Pancreas (tissue), 10 donors: ENCODE results near the gene SLIT1. TPM values are rescaled to one million over a fixed set of nuclear protein-coding genes. Genes with fewer than 3 reads are reported as not detected.
A peak's percentile ranks its signal among the peaks of the same experiment; 100 is the strongest.

Experiments used
- ATAC-seq, 4 donors: fragments of 200-7000 bp; cut with Tn5 transposase; one replicate each; pipeline versions ENCODE4 v1.8.0 to v1.9.1; 2020; ENCODE audit warnings: mild to moderate bottlenecking in 4 of 4, moderate library complexity in 4 of 4
- DNase-seq, 6 donors: peaks; one replicate each; pipeline ENCODE4 v3.0.0-alpha.2; 2020
- FAIRE-seq: peaks from 2 replicates; lab custom pipeline; 2012; peaks lifted over from hg19 to GRCh38; lab: Jason Lieb, UNC
- H3K27ac ChIP-seq, 4 donors: fragments of 200-600 bp; sonication (generic); 1 replicate in 3 of 4; 2 replicates in 1 of 4; pipeline versions ENCODE4 v1.5.0 to v1.8.0; 2020
- H3K27me3 ChIP-seq, 4 donors: fragments of 200-600 bp; one replicate each; pipeline ENCODE4 v1.8.0; 2021
- H3K36me3 ChIP-seq, 3 donors: fragments of 200-600 bp; sonication (generic) in 1 of 3; one replicate each; pipeline versions ENCODE4 v1.5.0 to v1.8.0; 2020 to 2021
- H3K4me1 ChIP-seq, 3 donors: fragments of 200-600 bp; one replicate each; pipeline ENCODE4 v1.8.0; 2021
- H3K4me3 ChIP-seq, 4 donors: fragments of 200-600 bp; sonication (generic) in 2 of 4; one replicate each; pipeline versions ENCODE4 v1.5.0 to v1.8.0; 2020 to 2021
- H3K9me3 ChIP-seq, 4 donors: fragments of 200-600 bp; one replicate each; pipeline ENCODE4 v1.8.0; 2021
- WGBS, 2 donors: extraction: QIAGEN DNeasy Blood & Tissue Kit; methylation state at CpG; one replicate each; pipeline ENCODE4 v1.1.7; 2013; 5-methylcytosine and 5-hydroxymethylcytosine counted together
- intact Hi-C, 3 donors: fragments of 100-400 bp; cut with DNase I; formaldehyde crosslinking; loops; one replicate each; pipeline versions ENCODE4 v1.11.1 to v1.14.2; 2022
- polyA plus RNA-seq, 2 donors: library from polyadenylated mRNA; stranded (reverse); fragments of 200-250 nt; gene quantifications; one replicate each; pipeline ENCODE4 v1.2.3, GENCODE V29; 2013
- total RNA-seq, 6 donors: library from RNA; stranded (reverse); fragmentation: NEBNext Ultra II Directional in 4 of 6; extraction: Animal tissue kit (Norgen Biotek cat#: 25700) in 4 of 6; gene quantifications; one replicate each; pipeline versions ENCODE4 v1.2.1 to v1.2.4, GENCODE V29; 2021 to 2023
- TF ChIP-seq, protein P1 (sequence below), 4 donors: fragments of 200-600 bp; sonication (generic) in 3 of 4; IDR thresholded peaks; one replicate each; pipeline versions ENCODE4 v1.5.0 to v1.8.0; 2021; ENCODE audit warnings: antibody characterized with exemption in 4 of 4
- donor health status: healthy with polysubstance abuse.
- donor health status: DM: no; HTN: no; CAD: no; lungs with moderate emphysema.
- donor health status: DM: no; HTN: no; CAD: no.
- donor health status: control.
- donor health status: control.
- donor health status: Bipolar disorder and iron deficiency.
- donor health status: DM: yes; HTN: yes; CAD: no.
- donor health status: DM: no; HTN: no; CAD: no.
- donor health status: DM: no; HTN: no; CAD: no.
- donor health status: DM: yes; HTN: yes; CAD: no.

Gene SLIT1
- total and polyA plus RNA-seq, 8 donors = 0.23 to 2.8 (median 0.89) TPM

DNA sequence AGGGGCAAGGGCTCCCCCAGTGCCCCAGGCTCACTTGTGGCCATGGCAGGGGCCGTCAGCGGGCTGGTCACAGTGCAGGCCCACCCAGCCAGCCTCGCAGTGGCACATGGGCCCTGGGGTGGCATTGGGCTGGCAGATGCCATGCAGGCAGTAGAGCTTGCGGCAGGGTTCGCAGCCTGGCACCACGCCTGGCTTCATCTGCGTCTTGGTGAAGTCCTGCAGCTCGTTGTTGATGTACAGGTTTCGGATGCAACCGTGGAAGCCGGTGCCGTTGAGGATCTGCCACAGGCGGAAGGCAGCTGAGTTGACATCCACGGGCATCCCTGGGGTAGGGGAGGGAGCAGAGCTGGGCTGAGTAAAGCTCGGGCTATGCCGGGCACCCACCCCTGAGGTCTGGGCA, 183.1 kb downstream of the SLIT1 start:
- Histone ChIP-seq H3K27ac (no peak overlapping the region), H3K4me3 (no peak overlapping the region), H3K9me3 (no peaks in the 10 kb centered on the region), H3K27me3 (no peaks in the 10 kb centered on the region), H3K36me3 (no peaks in the 10 kb centered on the region), H3K4me1 (no peaks in the 10 kb centered on the region)
- WGBS, 2 donors = 93 to 94% methylated on average over 16 of the region's 16 CpGs
- TF ChIP-seq, protein P1, sequence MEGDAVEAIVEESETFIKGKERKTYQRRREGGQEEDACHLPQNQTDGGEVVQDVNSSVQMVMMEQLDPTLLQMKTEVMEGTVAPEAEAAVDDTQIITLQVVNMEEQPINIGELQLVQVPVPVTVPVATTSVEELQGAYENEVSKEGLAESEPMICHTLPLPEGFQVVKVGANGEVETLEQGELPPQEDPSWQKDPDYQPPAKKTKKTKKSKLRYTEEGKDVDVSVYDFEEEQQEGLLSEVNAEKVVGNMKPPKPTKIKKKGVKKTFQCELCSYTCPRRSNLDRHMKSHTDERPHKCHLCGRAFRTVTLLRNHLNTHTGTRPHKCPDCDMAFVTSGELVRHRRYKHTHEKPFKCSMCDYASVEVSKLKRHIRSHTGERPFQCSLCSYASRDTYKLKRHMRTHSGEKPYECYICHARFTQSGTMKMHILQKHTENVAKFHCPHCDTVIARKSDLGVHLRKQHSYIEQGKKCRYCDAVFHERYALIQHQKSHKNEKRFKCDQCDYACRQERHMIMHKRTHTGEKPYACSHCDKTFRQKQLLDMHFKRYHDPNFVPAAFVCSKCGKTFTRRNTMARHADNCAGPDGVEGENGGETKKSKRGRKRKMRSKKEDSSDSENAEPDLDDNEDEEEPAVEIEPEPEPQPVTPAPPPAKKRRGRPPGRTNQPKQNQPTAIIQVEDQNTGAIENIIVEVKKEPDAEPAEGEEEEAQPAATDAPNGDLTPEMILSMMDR (IDR thresholded peaks at IDR 0.05) = no peak
- ATAC-seq (no peak), DNase-seq (peak in 1 of 6 donors; percentile 67), FAIRE-seq (no peak)
- intact Hi-C loops = no loop called here

DNA sequence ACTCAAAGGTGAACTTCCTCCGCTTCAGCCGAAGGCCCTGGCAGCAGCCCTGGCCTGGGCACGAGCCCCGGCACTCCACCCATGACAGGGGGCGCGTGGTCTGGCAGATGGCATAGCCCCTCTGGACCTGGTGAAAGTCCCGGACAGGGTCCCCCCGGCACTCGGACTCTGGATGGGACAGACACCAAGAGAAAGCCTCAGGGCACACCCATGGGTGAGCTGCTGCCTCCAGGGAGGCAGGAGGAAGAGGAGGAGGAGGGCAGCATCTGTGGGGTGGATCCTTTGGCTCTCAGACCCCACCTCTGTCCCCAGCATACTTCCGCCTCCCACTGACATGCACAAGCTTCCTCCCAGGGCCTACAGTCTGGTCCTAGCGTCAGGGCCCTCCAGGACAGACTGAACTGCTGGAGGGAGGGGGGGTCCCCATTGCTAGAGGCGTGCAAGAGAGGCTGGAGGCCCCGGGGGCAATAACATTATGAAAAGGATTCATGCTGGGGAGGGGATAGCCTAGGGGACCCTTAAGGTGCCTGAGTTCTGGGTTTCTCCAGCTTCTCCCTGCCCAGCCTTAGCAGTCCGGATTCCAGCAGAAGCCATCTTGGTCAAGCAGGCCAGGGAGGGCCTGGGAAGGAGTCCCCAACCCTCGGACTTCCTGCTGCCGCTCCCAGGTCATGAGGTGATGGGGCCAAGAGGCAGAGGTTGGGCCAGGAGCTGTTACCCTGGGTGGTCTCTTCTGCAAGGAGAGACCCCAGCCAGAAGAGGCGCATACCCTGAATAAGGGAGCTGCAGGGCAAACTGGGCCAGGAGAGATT, 184.4 kb downstream of the SLIT1 start:
- TF ChIP-seq, protein P1 (IDR thresholded peaks at IDR 0.05) = no peak
- FAIRE-seq (no peak), DNase-seq (no peak), ATAC-seq (no peak)
- WGBS, 2 donors = 89 to 91% methylated on average over 17 of the region's 17 CpGs
- intact Hi-C loops = no loop called here
- H3K36me3 ChIP-seq = no peaks in the 10 kb centered on the region
- H3K4me1 ChIP-seq = no peaks in the 10 kb centered on the region
- no peak overlapping the region for H3K4me3 ChIP-seq
- H3K27ac ChIP-seq = no peak overlapping the region
- no peaks in the 10 kb centered on the region for H3K27me3 ChIP-seq
- no peaks in the 10 kb centered on the region for H3K9me3 ChIP-seq

DNA sequence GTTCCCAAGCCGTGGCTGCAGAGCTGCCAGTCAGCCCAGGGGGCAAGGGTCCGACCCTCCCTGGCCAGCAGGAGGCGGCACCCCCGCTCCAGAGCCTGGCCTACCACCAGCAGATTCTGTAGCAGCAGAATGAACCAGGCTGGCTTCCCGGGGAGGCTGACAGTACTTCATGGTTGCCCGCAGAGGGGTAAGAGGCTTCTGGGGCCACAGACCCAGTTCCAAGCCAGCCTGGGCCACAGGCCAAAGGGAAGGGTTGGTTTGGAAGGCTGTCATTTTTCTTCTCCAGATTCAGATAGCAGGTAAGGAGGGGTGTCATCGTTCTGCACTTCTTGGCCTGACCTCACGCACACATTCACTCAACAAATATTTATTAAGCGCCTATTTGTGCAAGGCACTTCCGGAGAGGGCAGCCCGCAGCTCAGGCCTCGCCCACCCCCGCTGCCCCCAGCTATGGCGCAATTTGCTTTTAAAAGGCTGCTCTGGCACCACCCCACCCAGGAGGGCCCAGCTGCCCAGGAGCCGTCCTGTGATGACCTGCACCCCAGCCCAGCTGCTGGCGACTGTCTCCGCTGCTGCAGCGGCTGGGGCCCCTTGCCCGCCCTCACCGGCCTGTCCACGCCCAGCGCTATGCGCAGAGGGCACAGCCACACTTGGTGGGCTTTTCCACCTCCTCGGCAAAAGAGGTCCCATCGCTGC, 185.1 kb downstream of the SLIT1 start:
- ATAC-seq (no peak), DNase-seq (no peak), FAIRE-seq (no peak)
- Histone ChIP-seq H3K27me3 (no peaks in the 10 kb centered on the region), H3K9me3 (no peaks in the 10 kb centered on the region), H3K4me3 (no peak overlapping the region), H3K36me3 (no peaks in the 10 kb centered on the region), H3K27ac (no peak overlapping the region), H3K4me1 (no peaks in the 10 kb centered on the region)
- intact Hi-C loops = no loop called here
- TF ChIP-seq, protein P1 (IDR thresholded peaks at IDR 0.05) = no peak
- 77 to 79% methylated on average over 25 of the region's 25 CpGs for WGBS, 2 donors

DNA sequence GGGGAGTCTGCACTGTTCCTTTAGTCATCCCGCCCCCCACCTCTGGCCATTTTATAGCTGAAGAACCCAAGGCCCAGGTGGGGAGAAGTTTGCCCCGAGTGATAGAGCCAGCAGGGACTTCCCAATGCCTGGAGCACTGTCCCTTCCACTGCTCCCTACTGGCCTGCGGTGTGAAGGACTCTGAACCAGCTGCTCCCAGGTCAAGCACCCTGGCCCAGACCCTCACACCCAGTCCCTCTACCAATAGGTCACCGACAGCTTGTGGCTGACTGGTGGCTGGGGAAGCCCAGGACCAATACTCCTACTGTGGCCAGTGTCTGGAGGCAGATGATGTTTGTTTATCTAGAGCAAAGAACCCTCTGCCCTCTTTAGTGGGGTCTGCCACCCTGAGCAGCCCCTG, 185.8 kb downstream of the SLIT1 start:
- H3K27me3 ChIP-seq = no peaks in the 10 kb centered on the region
- TF ChIP-seq, protein P1 (IDR thresholded peaks at IDR 0.05) = no peak
- no peak for FAIRE-seq
- 81 to 85% methylated on average over 4 of the region's 4 CpGs for WGBS, 2 donors
- no peak overlapping the region for H3K4me3 ChIP-seq
- H3K27ac ChIP-seq = no peak overlapping the region
- intact Hi-C loops = no loop called here
- H3K4me1 ChIP-seq = no peaks in the 10 kb centered on the region
- H3K9me3 ChIP-seq = no peaks in the 10 kb centered on the region
- no peaks in the 10 kb centered on the region for H3K36me3 ChIP-seq
- no peak for DNase-seq
- ATAC-seq = no peak

DNA sequence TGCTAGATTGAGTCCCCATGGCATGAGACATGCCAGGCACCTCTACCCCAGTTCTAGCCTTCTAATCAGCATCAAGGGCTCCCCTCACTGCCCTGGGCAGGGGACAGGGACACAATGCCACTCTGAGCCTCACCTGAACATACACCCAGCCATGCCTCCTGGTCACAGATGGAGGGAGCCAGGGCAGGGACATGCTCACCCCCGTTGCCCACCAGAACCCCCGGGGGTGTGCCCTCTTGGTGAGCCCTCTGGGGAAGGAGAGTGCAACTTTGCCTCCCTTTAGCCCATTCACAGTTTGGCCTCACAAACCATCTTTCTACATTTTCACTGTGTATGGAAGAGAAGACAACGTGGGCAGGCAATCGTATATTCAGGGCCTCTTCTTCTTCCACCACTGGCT, 186.4 kb downstream of the SLIT1 start:
- TF ChIP-seq, protein P1 (IDR thresholded peaks at IDR 0.05) = no peak
- Histone ChIP-seq H3K27ac (no peak overlapping the region), H3K4me1 (no peaks in the 10 kb centered on the region), H3K4me3 (no peak overlapping the region), H3K9me3 (no peaks in the 10 kb centered on the region), H3K27me3 (no peaks in the 10 kb centered on the region), H3K36me3 (no peaks in the 10 kb centered on the region)
- DNase-seq (no peak), FAIRE-seq (no peak), ATAC-seq (no peak)
- intact Hi-C loops = no loop called here
- WGBS, 2 donors = 93 to 95% methylated on average over 4 of the region's 4 CpGs
